Fibroblast of lung (primary cell): ENCODE data around the gene IGSF21. TPM values are rescaled to one million over a fixed set of nuclear protein-coding genes. Genes with fewer than 3 reads are reported as not detected.
"Not testable (repeated sequence)": the region's sequence is repeated elsewhere in the genome, so short reads cannot be mapped to it uniquely, and the experiment has no call there.

Experiments used
- DNase-seq, 2 donors: peaks; one replicate each; pipeline versions ENCODE4 v3.0.0 to v3.0.0-alpha.2; 2010; ENCODE audit warnings: low read depth in 2 of 2
- H2AFZ ChIP-seq: 2 replicates; pipeline ENCODE4 v1.5.1; 2012; ENCODE audit warnings: low read length, control low read depth, inconsistent platforms
- H3K27ac ChIP-seq: 2 replicates; pipeline ENCODE4 v1.5.1; 2011; ENCODE audit warnings: low read length, control low read depth; ENCODE audit not compliant: insufficient read depth
- H3K27me3 ChIP-seq: 2 replicates; pipeline ENCODE4 v1.5.1; 2011; ENCODE audit warnings: mild to moderate bottlenecking, low read length; ENCODE audit not compliant: control insufficient read depth, insufficient read depth
- H3K36me3 ChIP-seq: 2 replicates; pipeline ENCODE4 v1.5.1; 2011; ENCODE audit warnings: low read length; ENCODE audit not compliant: control insufficient read depth, insufficient read depth
- H3K4me1 ChIP-seq: 2 replicates; pipeline ENCODE4 v1.5.1; 2011; ENCODE audit warnings: low read length; ENCODE audit not compliant: control insufficient read depth, insufficient read depth; ENCODE audit errors: extremely low read depth
- H3K4me2 ChIP-seq: 2 replicates; pipeline ENCODE4 v1.5.1; 2011; ENCODE audit warnings: low read length, control low read depth; ENCODE audit not compliant: insufficient read depth; ENCODE audit errors: extremely low read depth
- H3K4me3 ChIP-seq, 4 experiments: fragments of 200-600 bp in 1 of 4; sonication (generic) in 1 of 4; replicated peaks in 1 of 4; 2 replicates each; pipeline ENCODE4 v1.5.1; 2011 to 2016; ENCODE audit warnings: low read length in 4 of 4, low read depth in 3 of 4, mild to moderate bottlenecking in 3 of 4, control low read depth in 2 of 4, inconsistent platforms in 1 of 4, mixed read lengths in 1 of 4; ENCODE audit not compliant: insufficient read depth in 1 of 4; ENCODE audit errors: control extremely low read depth in 1 of 4
- H3K79me2 ChIP-seq: 2 replicates; pipeline ENCODE4 v1.5.1; 2012; ENCODE audit warnings: mild to moderate bottlenecking, low read length, inconsistent platforms; ENCODE audit not compliant: control insufficient read depth, insufficient read depth
- H3K9ac ChIP-seq: 2 replicates; pipeline ENCODE4 v1.5.1; 2011; ENCODE audit warnings: mild to moderate bottlenecking, low read length, control low read depth; ENCODE audit not compliant: insufficient read depth
- H3K9me3 ChIP-seq: 2 replicates; pipeline ENCODE4 v1.5.1; 2012; ENCODE audit warnings: low read depth, low read length; ENCODE audit not compliant: control insufficient read depth, insufficient read depth
- H4K20me1 ChIP-seq: 2 replicates; pipeline ENCODE4 v1.5.1; 2011; ENCODE audit warnings: low read length; ENCODE audit not compliant: control insufficient read depth, insufficient read depth; ENCODE audit errors: extremely low read depth
- EZH2 ChIP-seq: IDR thresholded peaks from 2 replicates; pipeline ENCODE4 v1.5.1; 2012; ENCODE audit warnings: low read length, control low read depth, mild to moderate bottlenecking; ENCODE audit errors: missing control alignments
- polyA plus RNA-seq, 2 donors: library from polyadenylated mRNA; depleted of rRNA in 1 of 2; stranded (reverse) in 1 of 2; unstranded in 1 of 2; fragments of >200 nt; gene quantifications; 2 replicates each; pipeline ENCODE4 v1.2.1, GENCODE V29; 2011 to 2012; ENCODE audit warnings: missing spikeins in 1 of 2
- total RNA-seq: library from RNA; depleted of rRNA; stranded (reverse); fragments of >200 nt; gene quantifications from 2 replicates; pipeline ENCODE4 v1.2.1, GENCODE V29; 2014
- TF ChIP-seq, protein P1 (sequence below), 2 donors: IDR thresholded peaks in 1 of 2; conservative IDR thresholded peaks in 1 of 2; 1 replicate in 1 of 2; 2 replicates in 1 of 2; pipeline ENCODE4 v1.5.1; 2011 to 2012; ENCODE audit warnings: low read length in 2 of 2, control low read depth in 1 of 2, inconsistent platforms in 1 of 2, low read depth in 1 of 2, mild to moderate bottlenecking in 1 of 2

Gene IGSF21
- total and polyA plus RNA-seq, 2 donors (not counting 1 experiment from before 2014, with no cell fraction given): not detected

DNA sequence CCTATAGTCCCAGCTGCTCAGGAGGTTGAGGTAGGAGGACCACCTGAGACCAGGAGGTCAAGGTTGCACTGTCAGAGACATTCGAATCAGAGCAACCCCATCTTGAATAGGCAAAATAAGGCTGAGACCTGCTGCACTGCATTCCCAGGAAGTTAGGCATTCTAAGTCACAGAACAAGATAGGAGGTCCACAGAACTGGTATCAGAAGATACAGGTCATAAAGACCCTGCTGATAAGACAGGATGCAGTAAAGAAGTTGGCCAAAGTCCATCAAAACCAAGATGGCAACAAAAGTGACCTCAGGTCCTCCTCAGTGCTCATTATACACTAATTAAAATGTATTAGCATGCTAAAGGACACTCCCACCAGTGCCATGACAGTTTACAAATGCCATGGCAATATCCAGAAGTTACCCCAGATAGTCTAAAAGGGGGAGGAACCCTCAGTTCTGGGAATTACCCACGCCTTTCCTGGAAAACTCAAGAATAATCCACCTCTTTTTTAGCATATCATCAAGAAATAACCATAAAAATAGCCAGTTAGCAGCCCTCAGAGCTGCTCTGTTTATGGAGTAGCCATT is 307.9 kb downstream of the IGSF21 start:
- H3K9ac ChIP-seq: no peak overlapping the region
- H3K36me3 ChIP-seq: no peaks in the 10 kb centered on the region
- H3K9me3 ChIP-seq: no peaks in the 10 kb centered on the region
- H3K4me2 ChIP-seq: no peak overlapping the region
- no peak for DNase-seq
- TF ChIP-seq, protein P1, sequence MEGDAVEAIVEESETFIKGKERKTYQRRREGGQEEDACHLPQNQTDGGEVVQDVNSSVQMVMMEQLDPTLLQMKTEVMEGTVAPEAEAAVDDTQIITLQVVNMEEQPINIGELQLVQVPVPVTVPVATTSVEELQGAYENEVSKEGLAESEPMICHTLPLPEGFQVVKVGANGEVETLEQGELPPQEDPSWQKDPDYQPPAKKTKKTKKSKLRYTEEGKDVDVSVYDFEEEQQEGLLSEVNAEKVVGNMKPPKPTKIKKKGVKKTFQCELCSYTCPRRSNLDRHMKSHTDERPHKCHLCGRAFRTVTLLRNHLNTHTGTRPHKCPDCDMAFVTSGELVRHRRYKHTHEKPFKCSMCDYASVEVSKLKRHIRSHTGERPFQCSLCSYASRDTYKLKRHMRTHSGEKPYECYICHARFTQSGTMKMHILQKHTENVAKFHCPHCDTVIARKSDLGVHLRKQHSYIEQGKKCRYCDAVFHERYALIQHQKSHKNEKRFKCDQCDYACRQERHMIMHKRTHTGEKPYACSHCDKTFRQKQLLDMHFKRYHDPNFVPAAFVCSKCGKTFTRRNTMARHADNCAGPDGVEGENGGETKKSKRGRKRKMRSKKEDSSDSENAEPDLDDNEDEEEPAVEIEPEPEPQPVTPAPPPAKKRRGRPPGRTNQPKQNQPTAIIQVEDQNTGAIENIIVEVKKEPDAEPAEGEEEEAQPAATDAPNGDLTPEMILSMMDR (conservative IDR thresholded peaks at IDR 0.05 in 1 of 2, IDR thresholded peaks at IDR 0.05 in 1 of 2; ENCODE audit: low read depth in 1 of 2, low read length in 2 of 2): no peak
- no peak for TF ChIP-seq EZH2
- H3K4me1 ChIP-seq: no peaks in the 10 kb centered on the region
- H3K27me3 ChIP-seq: no peaks in the 10 kb centered on the region
- no peaks in the 10 kb centered on the region for H3K79me2 ChIP-seq
- no peak overlapping the region for H2AFZ ChIP-seq
- no peak overlapping the region for H3K4me3 ChIP-seq
- H3K27ac ChIP-seq: no peak overlapping the region
- no peaks in the 10 kb centered on the region for H4K20me1 ChIP-seq

- not testable (repeated sequence) for H3K4me1 ChIP-seq, DNase-seq, H3K4me2 ChIP-seq, H3K9ac ChIP-seq, H3K27ac ChIP-seq, H2AFZ ChIP-seq, H3K9me3 ChIP-seq, H3K36me3 ChIP-seq, H3K27me3 ChIP-seq, H3K79me2 ChIP-seq, H4K20me1 ChIP-seq, H3K4me3 ChIP-seq
Measured at GRCh38 chr1:18416126-18416525, 308.5 kb downstream of the IGSF21 start.

GRCh38 chr1:18417316-18418269 is 310.0 kb downstream of the IGSF21 start:
- Histone ChIP-seq H2AFZ (no peak overlapping the region), H3K27me3 (no peaks in the 10 kb centered on the region), H4K20me1 (no peaks in the 10 kb centered on the region), H3K4me1 (no peaks in the 10 kb centered on the region), H3K36me3 (no peaks in the 10 kb centered on the region), H3K79me2 (no peaks in the 10 kb centered on the region), H3K9me3 (no peaks in the 10 kb centered on the region), H3K4me3 (no peak overlapping the region), H3K9ac (no peak overlapping the region), H3K4me2 (no peak overlapping the region), H3K27ac (no peak overlapping the region)
- TF ChIP-seq, protein P1 (conservative IDR thresholded peaks at IDR 0.05 in 1 of 2, IDR thresholded peaks at IDR 0.05 in 1 of 2; ENCODE audit: low read depth in 1 of 2, low read length in 2 of 2): no peak
- TF ChIP-seq EZH2: no peak
- no peak for DNase-seq
